CD4-positive, alpha-beta T cell treated with Interleukin-17A for 1 hour (primary cell): ENCODE measurements around the gene TOP3B.

Experiments
- DNase-seq: peaks from one replicate; pipeline ENCODE4 v3.0.0-alpha.2; 2020

Gene TOP3B

DNA sequence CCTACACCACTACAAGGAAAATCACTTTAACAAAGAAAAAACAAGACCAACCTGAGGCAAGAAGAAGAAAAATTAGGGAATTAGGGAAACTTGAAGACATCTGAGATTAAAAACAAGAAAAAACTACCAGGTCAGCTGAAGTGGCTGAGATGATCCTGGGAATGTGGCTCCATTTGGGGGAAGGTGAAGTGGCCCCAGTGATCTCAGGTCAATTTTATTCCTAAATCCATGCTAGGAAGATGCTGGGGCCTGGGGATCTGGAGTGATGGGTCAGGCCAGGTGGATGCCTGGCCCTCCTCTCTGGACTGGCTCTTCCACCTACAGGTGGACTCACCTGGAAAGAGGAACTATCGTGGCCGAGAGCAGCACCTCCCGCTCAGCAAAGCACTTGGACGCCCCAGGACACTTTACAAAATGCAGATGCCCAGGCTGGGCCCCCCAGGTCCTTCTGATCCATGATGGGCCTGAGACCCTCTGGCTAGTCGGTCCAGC lies 6.7 kb downstream of the TOP3B start:
- no peak for DNase-seq

DNA sequence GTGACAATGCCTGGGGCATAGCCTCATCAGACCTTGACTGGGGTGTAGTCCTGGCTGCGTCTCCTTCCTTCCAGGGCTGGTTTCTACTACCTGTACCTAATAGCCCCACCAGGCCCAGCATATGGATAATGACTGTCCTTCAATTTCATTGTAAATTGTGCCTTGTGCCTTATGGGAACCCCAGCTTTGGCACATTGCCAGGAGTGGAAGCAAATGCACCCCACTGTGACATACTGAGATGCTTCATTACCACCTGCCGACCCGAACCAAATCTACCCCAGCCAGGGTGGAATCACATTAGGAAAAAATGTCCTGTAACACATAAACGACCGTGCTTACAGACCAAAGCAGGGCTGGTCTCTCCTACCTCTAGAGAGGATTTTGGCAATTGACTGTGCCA lies 7.3 kb downstream of the TOP3B start:
- DNase-seq = no peak

GRCh38 chr22:21974058-21974649 lies 8.4 kb downstream of the TOP3B start:
- DNase-seq = no peak

DNA sequence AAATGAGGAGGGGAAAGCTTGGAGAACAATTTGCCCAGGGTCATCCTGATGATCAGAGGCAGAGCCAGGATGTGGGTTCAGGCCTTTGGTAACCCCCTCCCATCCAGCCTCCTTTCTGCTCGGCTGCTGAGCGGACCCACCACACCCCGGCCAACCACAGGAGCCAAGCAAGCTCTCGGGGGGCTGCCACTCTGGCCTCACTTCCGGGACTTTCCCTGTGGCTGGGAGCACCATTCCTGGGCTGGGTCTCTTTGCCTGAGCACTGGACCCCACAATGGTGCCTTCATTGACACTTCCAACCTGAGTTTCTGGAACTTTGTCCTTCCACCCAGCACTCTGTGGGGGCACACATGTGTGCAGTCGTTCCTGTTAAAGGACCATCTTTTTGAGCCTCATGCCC lies 9.8 kb downstream of the TOP3B start:
- DNase-seq = no peak

DNA sequence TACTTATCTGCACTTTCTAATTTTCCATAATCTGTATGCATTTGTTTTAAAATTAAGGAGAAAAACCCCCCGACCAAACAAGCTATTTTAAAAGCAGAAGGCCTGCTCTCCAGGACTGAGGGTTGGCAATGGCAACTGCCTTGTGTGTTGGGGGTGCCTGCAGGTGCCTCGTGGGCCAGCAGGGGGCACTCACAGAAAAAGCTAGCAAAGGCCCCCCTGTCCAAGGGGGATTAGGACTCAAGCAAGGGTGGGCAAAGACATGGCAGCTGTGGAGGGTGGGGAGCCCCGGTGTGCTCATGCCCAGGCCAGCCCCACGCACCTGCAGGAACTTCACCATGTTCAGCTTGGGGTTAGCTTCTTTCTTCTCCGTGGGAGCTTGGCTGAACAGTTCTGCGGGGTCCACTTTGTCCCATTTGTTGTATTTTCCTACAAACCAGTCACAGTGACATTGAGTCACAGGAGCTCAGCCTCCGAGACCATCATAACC lies 10.3 kb downstream of the TOP3B start:
- DNase-seq = peak; percentile 43

GRCh38 chr22:21971858-21972275 lies 10.7 kb downstream of the TOP3B start:
- no peak for DNase-seq

DNA sequence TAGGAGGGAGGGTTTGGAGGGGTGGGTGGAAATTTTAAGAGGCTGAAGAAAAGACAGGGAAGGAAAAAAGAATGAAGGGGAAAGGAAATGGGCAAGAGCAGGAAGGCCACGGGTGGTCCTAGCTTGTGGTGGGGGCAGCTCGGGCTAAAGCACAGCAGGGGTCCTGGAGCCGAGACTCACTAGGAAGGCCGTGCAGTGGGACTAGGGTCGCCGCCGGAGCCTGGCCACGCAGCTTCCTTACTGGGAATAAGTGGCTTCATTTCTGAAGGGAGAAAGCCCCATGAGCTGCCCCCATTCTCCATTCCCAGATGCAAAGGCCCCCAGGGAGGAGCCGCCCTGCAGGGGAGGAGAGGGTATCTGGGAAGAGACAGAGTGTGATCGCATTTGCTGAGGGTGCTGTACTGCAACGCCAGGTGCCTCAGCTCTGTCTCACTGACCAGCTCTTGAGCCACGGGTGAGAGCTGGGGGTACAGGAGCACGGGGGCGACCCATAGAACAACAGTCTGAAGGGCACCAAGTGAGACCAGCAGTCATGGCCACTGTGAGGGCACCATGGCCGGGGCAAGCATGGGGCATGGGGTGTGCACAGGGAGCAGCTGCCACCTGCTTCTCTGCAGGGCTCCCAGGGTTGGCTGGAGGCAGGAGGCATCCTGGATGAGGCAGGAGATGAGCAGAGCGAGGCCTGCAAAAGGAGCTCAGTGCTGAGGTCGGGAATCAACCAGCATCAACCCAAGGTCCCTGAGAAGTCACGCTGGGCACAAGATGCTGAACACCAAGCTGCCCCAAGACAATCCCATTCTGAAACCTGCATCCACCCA lies 11.6 kb downstream of the TOP3B start:
- DNase-seq = no peak

DNA sequence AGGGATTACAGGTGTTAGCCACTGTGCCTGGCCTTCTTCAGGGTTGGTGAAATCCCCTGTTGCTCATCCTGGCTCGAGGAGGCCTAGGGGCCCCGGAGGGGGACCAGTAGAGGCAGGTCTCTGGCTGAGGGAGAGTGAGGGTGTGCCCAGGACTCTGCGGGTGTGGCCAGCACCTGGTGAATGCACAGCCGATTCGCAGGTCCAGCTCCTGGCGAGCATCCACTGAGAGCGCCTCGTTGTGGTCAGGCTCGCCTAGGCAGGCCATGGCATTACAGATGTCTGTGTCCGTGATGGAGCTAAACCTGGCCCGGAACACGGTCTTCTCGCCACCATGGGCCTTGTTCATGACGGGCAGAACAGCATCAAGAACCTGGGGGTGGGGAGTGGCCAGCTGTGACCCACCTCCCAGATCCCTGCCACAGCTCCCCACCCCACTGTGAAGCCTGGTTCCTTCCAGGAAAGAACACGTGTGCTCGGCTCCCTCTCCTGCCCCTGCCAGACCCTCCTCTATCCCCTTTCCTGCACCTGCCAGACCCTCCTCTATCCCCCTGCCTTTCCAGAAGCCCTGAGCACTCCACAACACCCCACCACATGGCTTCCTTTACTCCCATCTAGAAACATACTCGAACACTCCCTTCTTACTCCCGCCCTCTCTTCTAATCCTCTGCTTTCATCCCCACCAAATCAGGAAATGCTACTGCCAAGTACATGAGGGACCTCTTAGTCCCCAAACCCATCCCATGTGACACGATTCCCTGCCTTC lies 12.4 kb downstream of the TOP3B start:
- DNase-seq = no peak

GRCh38 chr22:21968452-21969129 lies 14.0 kb downstream of the TOP3B start:
- DNase-seq = no peak

GRCh38 chr22:21967693-21968271 lies 14.8 kb downstream of the TOP3B start:
- no peak for DNase-seq

DNA sequence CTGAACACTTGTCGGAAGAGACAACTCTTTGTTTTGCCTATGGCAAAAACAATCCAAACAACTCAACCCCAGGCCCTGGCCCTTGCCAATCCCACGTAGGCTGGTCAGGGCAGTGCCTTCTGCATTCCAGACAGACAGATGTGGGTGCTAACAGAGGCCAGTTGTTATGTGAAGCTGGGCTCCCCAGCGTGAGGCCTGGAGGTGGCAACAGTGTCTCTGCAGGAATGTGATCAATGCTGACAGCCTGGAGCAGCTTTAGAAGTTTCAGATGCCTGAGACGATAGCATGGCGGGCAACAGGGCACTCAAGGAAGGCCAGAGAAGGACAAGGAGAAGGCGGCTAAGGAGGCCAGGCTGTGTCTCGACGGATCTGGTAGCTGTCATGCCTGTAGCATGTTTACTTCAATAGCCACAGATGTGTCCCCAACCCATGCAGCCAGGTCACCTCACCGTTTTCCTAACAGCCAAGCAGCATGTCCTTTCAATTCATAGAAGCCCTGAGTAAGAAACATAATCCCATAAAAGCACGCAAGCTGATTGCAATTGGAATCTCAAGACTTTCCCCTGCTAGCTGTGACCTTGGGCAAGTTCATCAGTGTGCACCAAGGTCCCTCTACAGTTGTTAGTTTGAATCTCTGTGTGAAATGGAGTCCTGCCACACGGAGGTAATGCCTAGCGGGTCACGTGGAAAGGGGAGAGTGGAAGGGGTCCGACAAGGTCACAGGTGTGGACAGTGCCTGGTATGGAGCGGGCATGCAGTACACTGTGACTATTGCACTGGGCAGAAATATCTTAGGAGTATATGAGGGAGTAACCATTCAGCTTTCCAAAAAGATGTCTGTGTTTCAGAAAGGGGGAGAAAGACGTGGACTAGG lies 15.7 kb downstream of the TOP3B start:
- DNase-seq = no peak

- no peak for DNase-seq
These were observed 16.8 kb downstream of the TOP3B start for GRCh38 chr22:21965762-21966288.

- DNase-seq = no peak
These were observed 17.6 kb downstream of the TOP3B start for GRCh38 chr22:21964918-21965484.

- DNase-seq = no peak
These were observed 18.4 kb downstream of the TOP3B start for GRCh38 chr22:21964234-21964633.

- no peak for DNase-seq
These were observed 18.8 kb downstream of the TOP3B start for GRCh38 chr22:21963790-21964211.

DNA sequence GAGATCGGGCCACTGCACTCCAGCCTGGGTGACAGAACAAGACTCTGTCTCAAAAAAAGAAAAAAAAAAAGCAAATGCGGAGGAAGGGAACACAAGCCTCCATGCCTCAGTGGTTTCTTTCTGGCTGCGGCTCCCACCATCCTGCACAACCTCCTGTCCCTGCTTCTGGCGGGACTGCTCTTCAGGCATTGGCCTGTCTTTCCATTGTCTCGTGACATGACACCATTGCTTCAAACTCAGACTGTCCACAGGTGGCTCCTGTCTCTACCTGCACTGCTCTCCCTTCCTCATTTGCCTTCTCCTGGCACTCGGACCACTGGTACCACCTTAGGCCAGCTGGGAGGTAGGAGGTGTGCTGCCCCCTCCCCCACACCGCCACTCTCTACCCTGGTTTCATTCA lies 19.3 kb downstream of the TOP3B start:
- DNase-seq = no peak

DNA sequence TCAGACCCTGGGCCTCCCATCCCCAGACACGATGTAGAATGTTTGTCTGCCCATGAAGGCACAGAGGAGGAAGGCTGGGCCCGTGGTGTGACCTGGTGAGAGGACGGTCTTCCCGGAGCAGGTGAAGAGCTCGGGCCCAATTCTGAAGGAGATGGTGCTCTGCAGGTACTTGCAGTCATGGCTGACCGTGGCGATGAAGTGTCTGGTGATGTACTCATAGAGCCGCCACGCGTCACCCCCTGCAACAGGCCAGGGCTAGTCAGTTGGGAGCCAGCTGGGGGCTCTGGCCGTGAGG lies 20.0 kb downstream of the TOP3B start:
- no peak for DNase-seq

DNA sequence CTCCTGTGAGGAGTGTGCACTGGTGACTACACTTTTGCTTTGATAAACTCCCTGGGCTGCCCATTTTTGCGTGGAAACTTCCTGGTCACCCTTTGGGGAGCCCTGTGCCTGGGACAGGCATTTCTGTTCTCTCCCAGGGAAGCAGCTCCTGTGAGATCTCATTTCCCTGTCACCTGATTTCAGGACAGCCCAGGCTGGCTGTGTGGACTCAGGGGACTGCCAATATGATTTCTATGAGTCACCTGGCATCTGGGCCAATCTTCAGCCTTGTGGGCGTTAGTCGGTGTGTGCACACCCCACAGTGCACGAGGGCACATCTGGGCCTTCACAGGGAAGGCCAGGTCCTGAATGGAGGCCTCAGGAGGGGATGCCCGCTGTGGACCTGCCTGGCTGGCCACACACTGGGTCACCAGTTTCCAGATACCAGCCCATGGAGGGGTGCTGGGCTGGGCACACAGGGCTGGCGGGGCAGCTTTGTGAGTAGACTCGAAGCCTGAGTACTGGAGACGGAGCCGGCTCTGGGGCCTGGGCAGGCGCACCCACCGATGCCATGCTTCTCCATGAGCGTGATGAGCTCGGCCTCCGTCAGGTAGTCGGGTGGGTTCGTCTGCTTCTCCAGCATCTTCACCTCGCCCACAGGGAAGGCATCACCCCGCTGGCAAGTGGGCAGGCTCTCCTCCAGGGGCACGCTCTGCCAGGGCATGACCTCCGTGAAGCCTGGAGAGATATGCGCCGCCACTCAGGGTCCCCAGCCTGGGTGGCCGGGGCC lies 20.5 kb downstream of the TOP3B start:
- DNase-seq = no peak

DNA sequence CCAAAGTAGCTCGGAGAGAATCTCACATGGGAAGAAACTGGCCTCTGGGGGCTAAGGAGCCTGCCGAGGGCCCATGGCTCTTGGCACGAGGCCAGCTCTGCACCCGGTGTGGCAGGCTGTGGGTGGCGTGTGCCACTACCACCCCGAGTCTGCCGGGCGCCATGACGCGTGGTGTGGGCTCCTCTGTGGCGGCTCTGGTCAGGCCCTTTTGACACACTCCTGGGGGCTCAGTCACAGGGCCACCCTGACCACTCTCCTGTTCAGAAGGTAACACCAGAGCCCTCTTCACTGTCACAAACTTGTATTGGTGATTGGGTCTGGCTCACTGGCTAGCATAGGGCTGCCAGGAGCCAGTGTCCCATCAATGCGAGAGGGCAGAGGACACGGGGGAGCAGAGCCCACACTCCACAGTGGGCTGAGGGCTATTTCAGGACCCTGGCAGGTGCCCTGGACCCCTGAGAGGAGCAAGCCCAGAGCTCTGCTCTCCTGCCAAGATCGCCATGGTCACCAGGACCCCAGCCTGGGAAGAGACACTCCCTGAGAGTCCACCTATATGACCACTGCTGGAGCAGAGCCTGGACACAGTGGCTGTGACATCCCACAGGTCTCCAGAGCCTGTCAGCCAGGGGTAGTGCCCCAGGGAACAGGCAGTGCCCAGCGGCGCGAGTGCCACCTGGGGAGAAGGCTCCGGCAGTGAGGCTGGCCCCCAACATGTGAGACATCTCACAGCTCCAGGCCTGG lies 21.3 kb downstream of the TOP3B start:
- no peak for DNase-seq
